B cell (primary cell): ENCODE data around the gene TAGLN3. TPM values are rescaled to one million over a fixed set of nuclear protein-coding genes. Genes with fewer than 3 reads are reported as not detected.

Experiments used
- ATAC-seq: fragments of 200-7000 bp; cut with Tn5 transposase; one replicate; pipeline ENCODE4 v1.10.0; 2021; ENCODE audit warnings: low read depth, mild to moderate bottlenecking, moderate number of reproducible peaks, moderate library complexity
- CTCF ChIA-PET: fragments of 350-600 bp; sonication (Branson Sonifier 250); formaldehyde crosslinking; loops from one replicate; lab custom pipeline; 2021; ENCODE audit warnings: antibody characterized with exemption, inconsistent platforms; lab: Charles Lee
- POLR2A ChIA-PET: fragments of 350-600 bp; sonication (Branson Sonifier 250); formaldehyde crosslinking; loops from one replicate; lab custom pipeline; 2021; ENCODE audit warnings: antibody characterized with exemption; lab: Charles Lee
- DNase-seq: peaks from one replicate; pipeline ENCODE4 v3.0.0; 2013
- H2AFZ ChIP-seq: 2 replicates; pipeline ENCODE4 v1.6.1; 2012; ENCODE audit warnings: mild to moderate bottlenecking, low read depth, low read length; ENCODE audit not compliant: insufficient read depth, poor library complexity, severe bottlenecking
- H3K27ac ChIP-seq, 2 donors: 1 replicate in 1 of 2; 2 replicates in 1 of 2; pipeline ENCODE4 v1.5.1; 2012 to 2013; ENCODE audit warnings: low read length in 2 of 2, mild to moderate bottlenecking in 2 of 2, moderate library complexity in 1 of 2
- H3K27me3 ChIP-seq, 4 experiments: fragments of 200-600 bp in 1 of 4; sonication (generic) in 1 of 4; replicated peaks in 1 of 4; 1 replicate in 2 of 4; 2 replicates in 2 of 4; pipeline versions ENCODE4 v1.6.1 to v1.7.0; 2013 to 2016; ENCODE audit warnings: low read length in 3 of 4, mild to moderate bottlenecking in 2 of 4, mixed read lengths in 1 of 4, moderate library complexity in 1 of 4; ENCODE audit not compliant: insufficient read depth in 4 of 4, control insufficient read depth in 3 of 4; ENCODE audit errors: control extremely low read depth in 1 of 4
- H3K36me3 ChIP-seq, 2 experiments: replicated peaks in 1 of 2; 1 replicate in 1 of 2; 2 replicates in 1 of 2; pipeline versions ENCODE4 v1.6.1 to v1.7.1; 2013; ENCODE audit warnings: low read length in 1 of 2; ENCODE audit not compliant: insufficient read depth in 2 of 2, control insufficient read depth in 1 of 2; ENCODE audit errors: control extremely low read depth in 1 of 2, extremely low read depth in 1 of 2
- H3K4me1 ChIP-seq, 2 donors: fragments of 200-600 bp in 1 of 2; sonication (generic) in 1 of 2; 1 replicate in 1 of 2; 2 replicates in 1 of 2; pipeline versions ENCODE4 v1.5.1 to v1.6.1; 2013 to 2017; ENCODE audit warnings: low read length in 2 of 2; ENCODE audit not compliant: control insufficient read depth in 2 of 2, insufficient read depth in 2 of 2
- H3K4me2 ChIP-seq: replicated peaks from 2 replicates; pipeline ENCODE3; 2012; ENCODE audit warnings: mild to moderate bottlenecking, low read depth, low read length; ENCODE audit not compliant: poor library complexity, severe bottlenecking
- H3K4me3 ChIP-seq, 5 experiments: fragments of 200-600 bp in 1 of 5; sonication (generic) in 1 of 5; 1 replicate in 3 of 5; 2 replicates in 2 of 5; pipeline versions ENCODE4 v1.5.1 to v1.7.0; 2011 to 2016; ENCODE audit warnings: low read length in 4 of 5, mild to moderate bottlenecking in 4 of 5, low read depth in 2 of 5, control low read depth in 1 of 5, moderate library complexity in 1 of 5; ENCODE audit not compliant: insufficient read depth in 1 of 5; ENCODE audit errors: control extremely low read depth in 1 of 5, extremely low read depth in 1 of 5
- H3K79me2 ChIP-seq: fragments of 200-600 bp; sonication (generic); one replicate; pipeline ENCODE4 v1.6.0; 2016; ENCODE audit warnings: low read length; ENCODE audit not compliant: control insufficient read depth, insufficient read depth
- H3K9ac ChIP-seq: fragments of 200-600 bp; sonication (generic); 2 replicates; pipeline ENCODE4 v1.6.1; 2017; ENCODE audit warnings: mild to moderate bottlenecking, low read length, moderate library complexity
- H3K9me3 ChIP-seq, 3 donors: one replicate each; pipeline versions ENCODE4 v1.6.1 to v1.7.1; 2013; ENCODE audit warnings: low read length in 2 of 3; ENCODE audit not compliant: control insufficient read depth in 2 of 3, insufficient read depth in 1 of 3; ENCODE audit errors: control extremely low read depth in 1 of 3
- H4K20me1 ChIP-seq: 2 replicates; pipeline ENCODE4 v1.6.0; 2012; ENCODE audit warnings: mild to moderate bottlenecking, low read length; ENCODE audit not compliant: insufficient read depth, control insufficient read depth, poor library complexity, severe bottlenecking
- H3K27ac Mint-ChIP-seq: one replicate; pipeline ENCODE4 v1.8.0; 2021; ENCODE audit warnings: mixed read lengths
- H3K27me3 Mint-ChIP-seq: one replicate; pipeline ENCODE4 v1.8.0; 2021; ENCODE audit warnings: mixed read lengths
- H3K4me1 Mint-ChIP-seq: one replicate; pipeline ENCODE4 v1.8.0; 2021; ENCODE audit warnings: mixed read lengths
- H3K4me3 Mint-ChIP-seq: one replicate; pipeline ENCODE4 v1.8.0; 2021; ENCODE audit warnings: mixed read lengths
- H3K9me3 Mint-ChIP-seq: one replicate; pipeline ENCODE4 v1.8.0; 2022; ENCODE audit warnings: mixed read lengths; ENCODE audit not compliant: insufficient read depth
- EZH2 ChIP-seq: IDR thresholded peaks from 2 replicates; pipeline ENCODE4 v1.6.1; 2012; ENCODE audit warnings: borderline replicate concordance, low read depth, mild to moderate bottlenecking, moderate library complexity, low read length; ENCODE audit not compliant: insufficient read depth, poor library complexity, severe bottlenecking
- WGBS: methylation state at CpG from one replicate; pipeline ENCODE4 v1.1.5; 2013; ENCODE audit warnings: missing lambda C conversion rate; ENCODE audit not compliant: insufficient coverage; 5-methylcytosine and 5-hydroxymethylcytosine counted together
- intact Hi-C: fragments of 100-400 bp; cut with micrococcal nuclease; formaldehyde crosslinking; loops from one replicate; pipeline ENCODE4 v1.10.0; 2022
- polyA plus RNA-seq: library from polyadenylated mRNA; depleted of rRNA; stranded (reverse); fragments of >200 nt; gene quantifications from 2 replicates; pipeline ENCODE4 v1.2.3, GENCODE V29; 2012
- total RNA-seq, 2 donors: library from RNA; stranded (reverse); fragments of 120-200 nt in 1 of 2; gene quantifications; 1 replicate in 1 of 2; 2 replicates in 1 of 2; pipeline versions ENCODE4 v1.2.3 to v1.2.4, GENCODE V29; 2013 to 2022
- TF ChIP-seq, protein P1 (sequence below): fragments of 200-600 bp; IDR thresholded peaks from one replicate; pipeline ENCODE4 v1.8.0; 2022; ENCODE audit warnings: antibody characterized with exemption, mild to moderate bottlenecking

TAGLN3 gene
- total and polyA plus RNA-seq, 2 donors (not counting 1 experiment from before 2014, with no cell fraction given), result not detected

DNA sequence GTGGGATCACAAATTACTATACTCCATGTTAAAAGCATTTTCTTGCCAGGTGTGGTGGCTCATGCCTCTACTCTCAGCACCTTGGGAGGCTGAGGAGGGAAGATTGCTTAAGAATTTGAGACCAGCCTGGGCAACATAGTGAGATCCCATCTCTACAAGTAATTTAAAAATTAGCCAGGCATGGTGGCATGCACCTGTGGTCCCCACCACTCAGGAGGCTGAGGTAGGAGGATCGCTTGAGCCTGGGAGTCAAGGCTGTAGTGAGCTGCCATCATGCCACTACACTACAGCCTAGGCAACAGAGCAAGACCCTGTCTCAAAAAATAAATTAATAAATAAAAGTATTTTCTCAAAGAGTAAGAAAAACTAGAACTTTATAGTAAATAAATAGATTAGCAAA is 42.8 kb upstream of the TAGLN3 start:
- Histone ChIP-seq H3K36me3 (no peaks in the 10 kb centered on the region), H3K4me1 (no peaks in the 10 kb centered on the region), H3K27me3 (no peaks in the 10 kb centered on the region), H3K27ac (no peak overlapping the region), H3K4me3 (no peak overlapping the region), H2AFZ (no peak overlapping the region), H3K4me2 (no peak overlapping the region), H4K20me1 (no peaks in the 10 kb centered on the region), H3K79me2 (no peaks in the 10 kb centered on the region), H3K9ac (no peak overlapping the region), H3K9me3 (no peaks in the 10 kb centered on the region)
- no peak for DNase-seq
- peaks cover 3% of the 10 kb centered on the region for H3K27me3 Mint-ChIP-seq
- TF ChIP-seq, protein P1, sequence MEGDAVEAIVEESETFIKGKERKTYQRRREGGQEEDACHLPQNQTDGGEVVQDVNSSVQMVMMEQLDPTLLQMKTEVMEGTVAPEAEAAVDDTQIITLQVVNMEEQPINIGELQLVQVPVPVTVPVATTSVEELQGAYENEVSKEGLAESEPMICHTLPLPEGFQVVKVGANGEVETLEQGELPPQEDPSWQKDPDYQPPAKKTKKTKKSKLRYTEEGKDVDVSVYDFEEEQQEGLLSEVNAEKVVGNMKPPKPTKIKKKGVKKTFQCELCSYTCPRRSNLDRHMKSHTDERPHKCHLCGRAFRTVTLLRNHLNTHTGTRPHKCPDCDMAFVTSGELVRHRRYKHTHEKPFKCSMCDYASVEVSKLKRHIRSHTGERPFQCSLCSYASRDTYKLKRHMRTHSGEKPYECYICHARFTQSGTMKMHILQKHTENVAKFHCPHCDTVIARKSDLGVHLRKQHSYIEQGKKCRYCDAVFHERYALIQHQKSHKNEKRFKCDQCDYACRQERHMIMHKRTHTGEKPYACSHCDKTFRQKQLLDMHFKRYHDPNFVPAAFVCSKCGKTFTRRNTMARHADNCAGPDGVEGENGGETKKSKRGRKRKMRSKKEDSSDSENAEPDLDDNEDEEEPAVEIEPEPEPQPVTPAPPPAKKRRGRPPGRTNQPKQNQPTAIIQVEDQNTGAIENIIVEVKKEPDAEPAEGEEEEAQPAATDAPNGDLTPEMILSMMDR, result no peak
- no peak for TF ChIP-seq EZH2
- ChIA-PET CTCF (no interaction called here), POLR2A (no interaction called here)
- ATAC-seq, result no peak
- no peaks in the 10 kb centered on the region for H3K4me1 Mint-ChIP-seq
- WGBS, result no CpG with 5 or more reads among the region's 1 CpG
- H3K9me3 Mint-ChIP-seq, result no peaks in the 10 kb centered on the region
- no peak overlapping the region for H3K4me3 Mint-ChIP-seq
- H3K27ac Mint-ChIP-seq, result no peak overlapping the region
- intact Hi-C loops, result no loop called here

DNA sequence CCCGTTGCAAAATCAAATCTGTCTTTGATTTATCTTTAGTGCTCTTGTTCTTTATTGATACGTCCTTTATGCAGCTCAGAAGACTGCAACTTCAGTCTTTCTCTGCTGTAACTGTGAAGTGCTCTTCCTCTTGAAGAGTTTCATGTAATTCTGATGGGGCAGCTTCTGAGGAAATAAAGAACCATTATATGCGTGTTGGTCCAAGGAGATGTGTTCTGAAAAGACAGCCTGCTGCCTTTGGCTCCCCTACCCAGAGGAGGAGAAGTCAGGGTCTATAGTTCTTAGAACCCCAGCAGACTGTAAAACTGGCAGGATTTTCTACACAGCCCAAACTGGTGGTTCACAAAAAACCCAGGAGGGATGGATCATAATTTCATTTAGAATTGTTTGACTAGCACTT is 42.3 kb upstream of the TAGLN3 start:
- Histone ChIP-seq H3K9me3 (no peaks in the 10 kb centered on the region), H3K4me2 (no peak overlapping the region), H3K9ac (no peak overlapping the region)

More for the DNA sequence above, 42.3 kb upstream of the TAGLN3 start:
- H3K27me3 Mint-ChIP-seq, result peaks cover 3% of the 10 kb centered on the region
- intact Hi-C loops, result no loop called here
- DNase-seq (no peak), ATAC-seq (no peak)
- TF ChIP-seq, protein P1, result no peak
- no peak for TF ChIP-seq EZH2
- no peak overlapping the region for H3K27ac Mint-ChIP-seq
- H4K20me1 ChIP-seq, result no peaks in the 10 kb centered on the region
- H3K4me1 ChIP-seq, result no peaks in the 10 kb centered on the region
- no peaks in the 10 kb centered on the region for H3K36me3 ChIP-seq
- H3K27me3 ChIP-seq, result no peaks in the 10 kb centered on the region
- WGBS, result 100% methylated on average over 2 of the region's 3 CpGs
- no peak overlapping the region for H3K4me3 ChIP-seq
- no peak overlapping the region for H3K4me3 Mint-ChIP-seq
- no peak overlapping the region for H2AFZ ChIP-seq
- CTCF ChIA-PET, result interaction anchor here (1.4 kb wide), 1 partner anchor 11 kb away, joined by 6 read pairs; no protein-coding TSS in a partner anchor
- H3K9me3 Mint-ChIP-seq, result no peaks in the 10 kb centered on the region
- POLR2A ChIA-PET, result no interaction called here
- H3K79me2 ChIP-seq, result no peaks in the 10 kb centered on the region
- no peak overlapping the region for H3K27ac ChIP-seq
- H3K4me1 Mint-ChIP-seq, result no peaks in the 10 kb centered on the region
